Liver (tissue), 9 donors: ENCODE results near the gene LYST. TPM values are rescaled to one million over a fixed set of nuclear protein-coding genes. Genes with fewer than 3 reads are reported as not detected.

ENCODE experiments used
- DNase-seq: peaks from one replicate; pipeline ENCODE4 v3.0.0-alpha.2; 2017; ENCODE audit warnings: low spot score
- H3K27ac ChIP-seq, 2 donors: one replicate each; pipeline ENCODE4 v1.7.0; 2013; ENCODE audit warnings: inconsistent platforms in 2 of 2, low read length in 2 of 2, control low read depth in 1 of 2, low read depth in 1 of 2, mild to moderate bottlenecking in 1 of 2
- H3K27me3 ChIP-seq, 4 donors: one replicate each; pipeline versions ENCODE4 v1.6.1 to v1.7.0; 2013; ENCODE audit warnings: low read length in 3 of 4, inconsistent platforms in 1 of 4, mild to moderate bottlenecking in 1 of 4, moderate library complexity in 1 of 4; ENCODE audit not compliant: control insufficient read depth in 4 of 4, insufficient read depth in 4 of 4
- H3K36me3 ChIP-seq, 4 donors: one replicate each; pipeline versions ENCODE4 v1.6.1 to v1.7.0; 2013; ENCODE audit warnings: low read length in 3 of 4, mild to moderate bottlenecking in 3 of 4, low read depth in 1 of 4, moderate library complexity in 1 of 4; ENCODE audit not compliant: control insufficient read depth in 4 of 4, insufficient read depth in 3 of 4
- H3K4me1 ChIP-seq, 4 donors: one replicate each; pipeline versions ENCODE4 v1.6.1 to v1.7.0; 2013; ENCODE audit warnings: low read length in 3 of 4, mild to moderate bottlenecking in 3 of 4, moderate library complexity in 1 of 4; ENCODE audit not compliant: control insufficient read depth in 4 of 4, insufficient read depth in 4 of 4
- H3K4me3 ChIP-seq, 3 donors: one replicate each; pipeline versions ENCODE4 v1.6.1 to v1.7.0; 2013; ENCODE audit warnings: low read length in 3 of 3, control low read depth in 1 of 3, low read depth in 1 of 3, mild to moderate bottlenecking in 1 of 3
- H3K9ac ChIP-seq, 2 donors: one replicate each; pipeline ENCODE4 v1.7.0; 2013; ENCODE audit warnings: low read length in 2 of 2, mild to moderate bottlenecking in 2 of 2, moderate library complexity in 2 of 2, control low read depth in 1 of 2, low read depth in 1 of 2
- H3K9me3 ChIP-seq, 4 donors: one replicate each; pipeline versions ENCODE4 v1.6.1 to v1.7.0; 2013; ENCODE audit warnings: low read length in 3 of 4; ENCODE audit not compliant: control insufficient read depth in 4 of 4
- CTCF ChIP-seq: fragments of 150-350 bp; IDR thresholded peaks from 2 replicates; pipeline ENCODE4 v1.5.1; 2017; ENCODE audit warnings: improper control_type of control experiment, low read depth, low read length; ENCODE audit not compliant: missing input control
- EGR1 ChIP-seq, 2 donors: IDR thresholded peaks; 2 replicates each; pipeline ENCODE4 v1.6.1; 2016 to 2018; ENCODE audit warnings: antibody characterized with exemption in 2 of 2, low read depth in 2 of 2
- FOXA1 ChIP-seq: IDR thresholded peaks from 2 replicates; pipeline ENCODE4 v1.6.1; 2016; ENCODE audit warnings: antibody characterized with exemption
- FOXA2 ChIP-seq: IDR thresholded peaks from 2 replicates; pipeline ENCODE4 v1.6.1; 2016; ENCODE audit warnings: antibody characterized with exemption
- HNF4A ChIP-seq, 2 donors: conservative IDR thresholded peaks; 2 replicates each; pipeline ENCODE4 v1.6.1; 2016; ENCODE audit warnings: antibody characterized with exemption in 2 of 2, mild to moderate bottlenecking in 2 of 2
- HNF4G ChIP-seq: IDR thresholded peaks from 2 replicates; pipeline ENCODE4 v1.6.1; 2016; ENCODE audit warnings: antibody characterized with exemption
- JUND ChIP-seq, 2 donors: IDR thresholded peaks; 2 replicates each; pipeline ENCODE4 v1.6.1; 2016; ENCODE audit warnings: antibody characterized with exemption in 2 of 2
- NR2F2 ChIP-seq: IDR thresholded peaks from 2 replicates; pipeline ENCODE4 v1.6.1; 2016; ENCODE audit warnings: antibody characterized with exemption
- RAD21 ChIP-seq, 2 donors: IDR thresholded peaks; 2 replicates each; pipeline ENCODE4 v1.6.1; 2016; ENCODE audit warnings: antibody characterized with exemption in 2 of 2, mild to moderate bottlenecking in 2 of 2
- RXRA ChIP-seq, 2 donors: IDR thresholded peaks; 2 replicates each; pipeline ENCODE4 v1.6.1; 2017 to 2018; ENCODE audit warnings: antibody characterized with exemption in 2 of 2, mild to moderate bottlenecking in 1 of 2
- SP1 ChIP-seq: IDR thresholded peaks from 2 replicates; pipeline ENCODE4 v1.6.1; 2018; ENCODE audit warnings: antibody characterized with exemption, mild to moderate bottlenecking
- YY1 ChIP-seq: IDR thresholded peaks from 2 replicates; pipeline ENCODE4 v1.6.1; 2016; ENCODE audit warnings: antibody characterized with exemption, mild to moderate bottlenecking
- ZBTB33 ChIP-seq: IDR thresholded peaks from 2 replicates; pipeline ENCODE4 v1.6.1; 2016; ENCODE audit warnings: antibody characterized with exemption
- WGBS: extraction: QIAGEN DNeasy Blood & Tissue Kit; methylation state at CpG from one replicate; pipeline ENCODE4 v1.1.7; 2013; 5-methylcytosine and 5-hydroxymethylcytosine counted together
- polyA plus RNA-seq, 2 donors: library from polyadenylated mRNA; stranded (reverse) in 1 of 2; unstranded in 1 of 2; fragments of 200-250 nt in 1 of 2; fragments of >200 nt in 1 of 2; fragmentation: Nextera tagmentation in 1 of 2; extraction: Ambion mirVana in 1 of 2; gene quantifications; one replicate each; pipeline versions ENCODE4 v1.2.1 to v1.2.3, GENCODE V29; 2013 to 2015
- total RNA-seq, 2 donors: library from RNA; depleted of rRNA; stranded (reverse); fragments of >200 nt; gene quantifications; one replicate each; pipeline ENCODE4 v1.2.3, GENCODE V29; 2014
- TF ChIP-seq, protein P1 (sequence below): IDR thresholded peaks from 2 replicates; pipeline ENCODE4 v1.6.1; 2016; ENCODE audit warnings: antibody characterized with exemption
- TF ChIP-seq, protein P2 (sequence below): IDR thresholded peaks from 2 replicates; pipeline ENCODE4 v1.6.1; 2016; ENCODE audit warnings: antibody characterized with exemption
- donor health status: healthy.
- donor health status: healthy.
- donor health status: healthy.
- donor health status: healthy.
- donor health status: healthy.

Gene LYST
- total and polyA plus RNA-seq, 4 donors: 3.4 to 45.9 (median 14.2) TPM

GRCh38 chr1:235737751-235738150, 129.0 kb downstream of the LYST start (continued):
- TF ChIP-seq CTCF (no peak), NR2F2 (no peak)
- TF ChIP-seq, protein P1, sequence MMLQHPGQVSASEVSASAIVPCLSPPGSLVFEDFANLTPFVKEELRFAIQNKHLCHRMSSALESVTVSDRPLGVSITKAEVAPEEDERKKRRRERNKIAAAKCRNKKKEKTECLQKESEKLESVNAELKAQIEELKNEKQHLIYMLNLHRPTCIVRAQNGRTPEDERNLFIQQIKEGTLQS: no peak

DNA sequence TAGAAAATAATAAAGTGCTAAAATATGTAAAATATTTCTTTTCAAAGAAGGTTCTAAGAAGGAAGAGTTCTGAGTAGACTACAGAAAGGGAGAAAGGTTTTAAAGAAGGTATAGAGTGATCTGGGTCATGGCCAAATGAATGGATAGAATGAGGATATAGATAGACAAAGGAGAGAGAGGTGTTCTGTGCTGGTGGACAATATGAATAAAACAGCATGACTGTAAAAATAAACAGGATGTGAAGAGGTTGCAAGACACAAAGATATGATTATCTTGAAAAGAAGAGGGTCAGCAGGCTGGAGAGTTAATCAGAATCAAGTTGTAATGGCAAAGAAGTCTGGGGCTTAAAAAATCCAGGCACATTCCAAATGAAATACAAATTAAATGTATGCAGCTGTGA, 130.4 kb downstream of the LYST start:
- peaks cover 0 to 13% (median 5%) of the 10 kb centered on the region in 4 donors for H3K36me3 ChIP-seq
- no peaks in the 10 kb centered on the region for H3K9me3 ChIP-seq
- H3K9ac ChIP-seq: no peak overlapping the region

GRCh38 chr1:235735621-235736020, 131.1 kb downstream of the LYST start:
- Histone ChIP-seq H3K9me3 (no peaks in the 10 kb centered on the region), H3K36me3 (peaks cover 0 to 11% (median 7%) of the 10 kb centered on the region in 4 donors)

More for the DNA sequence above, 130.4 kb downstream of the LYST start:
- TF ChIP-seq, protein P1: no peak
- TF ChIP-seq JUND (IDR thresholded peaks at IDR 0.05) (no peak), RXRA (IDR thresholded peaks at IDR 0.05) (no peak), YY1 (no peak), SP1 (no peak), HNF4G (no peak), EGR1 (IDR thresholded peaks at IDR 0.05; ENCODE audit: low read depth in 2 of 2) (no peak), NR2F2 (no peak), FOXA1 (no peak), RAD21 (IDR thresholded peaks at IDR 0.05) (no peak)
- TF ChIP-seq, protein P2, sequence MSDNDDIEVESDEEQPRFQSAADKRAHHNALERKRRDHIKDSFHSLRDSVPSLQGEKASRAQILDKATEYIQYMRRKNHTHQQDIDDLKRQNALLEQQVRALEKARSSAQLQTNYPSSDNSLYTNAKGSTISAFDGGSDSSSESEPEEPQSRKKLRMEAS: no peak
- Histone ChIP-seq H3K4me3 (no peak overlapping the region), H3K27me3 (no peaks in the 10 kb centered on the region), H3K27ac (no peak overlapping the region), H3K4me1 (peaks cover 0 to 4% (median 0%) of the 10 kb centered on the region in 4 donors)
- DNase-seq: no peak

More at GRCh38 chr1:235735621-235736020, 131.1 kb downstream of the LYST start:
- no peaks in the 10 kb centered on the region for H3K27me3 ChIP-seq
- DNase-seq: no peak
- H3K4me1 ChIP-seq: peaks cover 0 to 4% (median 0%) of the 10 kb centered on the region in 4 donors
- no peak overlapping the region for H3K4me3 ChIP-seq
- 93% methylated on average over 2 of the region's 2 CpGs for WGBS
- no peak overlapping the region for H3K9ac ChIP-seq
- no peak for TF ChIP-seq ZBTB33
- TF ChIP-seq CTCF: no peak
- TF ChIP-seq FOXA2: no peak
- no peak for TF ChIP-seq RAD21 (IDR thresholded peaks at IDR 0.05)
- TF ChIP-seq FOXA1: no peak
- no peak for TF ChIP-seq HNF4A (conservative IDR thresholded peaks at IDR 0.05)
- no peak for TF ChIP-seq EGR1 (IDR thresholded peaks at IDR 0.05; ENCODE audit: low read depth in 2 of 2)
- H3K27ac ChIP-seq: no peak overlapping the region
